Mesendoderm (in vitro differentiated cells): ENCODE results near the gene UBASH3A.

ENCODE experiments used
- DNase-seq: peaks from one replicate; pipeline ENCODE4 v3.0.0; 2013
- H2AK5ac ChIP-seq: 2 replicates; pipeline ENCODE4 v1.6.1; 2013; ENCODE audit warnings: low read length, inconsistent platforms
- H2BK120ac ChIP-seq: 2 replicates; pipeline ENCODE4 v1.6.1; 2013; ENCODE audit warnings: low read depth, mild to moderate bottlenecking, low read length, moderate library complexity, mixed read lengths
- H2BK15ac ChIP-seq: replicated peaks from 2 replicates; pipeline ENCODE4 v1.6.1; 2013; ENCODE audit warnings: low read depth, mild to moderate bottlenecking, moderate library complexity
- H2BK5ac ChIP-seq: 2 replicates; pipeline ENCODE4 v1.6.1; 2013; ENCODE audit warnings: low read length, inconsistent platforms
- H3K18ac ChIP-seq: 2 replicates; pipeline ENCODE4 v1.6.1; 2013; ENCODE audit warnings: mild to moderate bottlenecking, low read length, mixed read lengths
- H3K23ac ChIP-seq: one replicate; pipeline ENCODE4 v1.6.1; 2013; ENCODE audit warnings: low read length
- H3K27ac ChIP-seq: 2 replicates; pipeline ENCODE4 v1.5.1; 2013; ENCODE audit warnings: low read depth, mild to moderate bottlenecking, inconsistent platforms, low read length, moderate library complexity
- H3K27me3 ChIP-seq: 2 replicates; pipeline ENCODE4 v1.6.1; 2013; ENCODE audit warnings: low read length, control low read depth, mild to moderate bottlenecking, inconsistent platforms; ENCODE audit not compliant: insufficient read depth, poor library complexity
- H3K36me3 ChIP-seq: 2 replicates; pipeline ENCODE4 v1.6.1; 2013; ENCODE audit warnings: low read length, inconsistent platforms; ENCODE audit not compliant: control insufficient read depth, insufficient read depth
- H3K4ac ChIP-seq: one replicate; pipeline ENCODE4 v1.6.1; 2013; ENCODE audit warnings: low read depth, mild to moderate bottlenecking, low read length, moderate library complexity
- H3K4me1 ChIP-seq: 2 replicates; pipeline ENCODE4 v1.6.1; 2013; ENCODE audit warnings: low read depth, low read length, inconsistent platforms; ENCODE audit not compliant: control insufficient read depth
- H3K4me2 ChIP-seq: 2 replicates; pipeline ENCODE4 v1.6.1; 2013; ENCODE audit warnings: low read length
- H3K4me3 ChIP-seq: 2 replicates; pipeline ENCODE4 v1.5.1; 2013; ENCODE audit warnings: mild to moderate bottlenecking, low read length
- H3K56ac ChIP-seq: one replicate; pipeline ENCODE4 v1.6.1; 2013; ENCODE audit warnings: low read length
- H3K79me1 ChIP-seq: 2 replicates; pipeline ENCODE4 v1.6.1; 2013; ENCODE audit warnings: low read length, inconsistent platforms
- H3K79me2 ChIP-seq: 2 replicates; pipeline ENCODE4 v1.6.1; 2013; ENCODE audit warnings: mild to moderate bottlenecking, low read length; ENCODE audit not compliant: control insufficient read depth, insufficient read depth
- H3K9ac ChIP-seq: 2 replicates; pipeline ENCODE4 v1.6.1; 2013; ENCODE audit warnings: low read length, inconsistent platforms
- H4K5ac ChIP-seq: one replicate; pipeline ENCODE4 v1.6.1; 2013; ENCODE audit warnings: low read length
- H4K8ac ChIP-seq: one replicate; pipeline ENCODE4 v1.6.1; 2013; ENCODE audit warnings: low read depth, mild to moderate bottlenecking, control low read depth, low read length, moderate library complexity
- WGBS: extraction: QIAGEN DNeasy Blood & Tissue Kit; methylation state at CpG from one replicate; pipeline ENCODE4 v1.1.7; 2013; ENCODE audit warnings: low lambda C conversion rate, missing lambda C conversion rate; ENCODE audit not compliant: insufficient coverage; ENCODE audit errors: extremely low coverage; 5-methylcytosine and 5-hydroxymethylcytosine counted together

The UBASH3A gene

DNA sequence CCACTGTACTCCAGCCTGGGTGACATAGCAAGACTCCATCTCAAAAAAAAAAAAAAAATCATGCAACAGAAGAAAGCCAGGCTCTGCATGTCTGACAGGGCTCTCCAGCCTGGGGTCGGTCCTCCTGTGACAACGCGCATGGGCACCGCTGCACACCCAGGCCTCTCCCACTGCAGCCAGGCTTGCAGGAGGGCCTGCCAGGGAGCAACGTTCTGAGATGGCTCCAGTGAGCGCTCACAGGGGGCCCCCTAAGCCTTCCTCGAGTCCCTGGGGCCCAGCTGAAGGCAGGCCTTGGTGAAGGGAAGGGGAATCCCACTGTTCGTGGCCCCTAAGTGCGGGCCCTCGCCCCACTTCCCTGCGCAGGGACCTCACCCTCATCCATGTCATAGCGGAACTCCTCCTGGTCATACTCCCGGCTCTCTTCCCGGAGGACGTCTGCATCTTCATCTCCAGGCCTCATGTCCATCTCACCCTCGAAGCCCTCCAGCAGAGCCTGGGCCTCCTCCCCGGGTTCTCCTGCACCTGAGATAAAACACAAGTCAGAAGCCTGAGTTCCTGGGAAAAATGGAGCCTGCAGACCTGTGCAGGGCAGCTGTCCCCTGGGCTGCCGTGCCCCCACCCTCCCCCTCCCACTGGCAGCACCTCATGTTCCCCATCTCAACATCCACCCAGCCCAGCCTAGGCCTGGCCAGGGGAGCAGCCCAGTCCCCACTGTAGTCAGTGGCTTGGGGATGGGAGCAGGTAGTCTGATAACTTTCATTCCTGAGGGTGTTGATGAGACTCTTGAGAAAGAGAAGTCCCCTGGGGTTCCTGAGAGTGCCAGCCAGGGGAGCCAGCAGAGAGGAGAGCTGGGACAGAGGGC, 72.1 kb downstream of the UBASH3A start:
- H3K9ac ChIP-seq: no peak overlapping the region
- no peak overlapping the region for H3K27ac ChIP-seq
- no peak for DNase-seq
- H3K4me1 ChIP-seq: peaks cover 4% of the 10 kb centered on the region
- no peak overlapping the region for H2AK5ac ChIP-seq
- H3K79me2 ChIP-seq: no peaks in the 10 kb centered on the region
- H2BK5ac ChIP-seq: no peak overlapping the region
- no peaks in the 10 kb centered on the region for H3K27me3 ChIP-seq
- H4K8ac ChIP-seq: no peak overlapping the region
- no peaks in the 10 kb centered on the region for H3K79me1 ChIP-seq
- H3K18ac ChIP-seq: no peak overlapping the region
- no peak overlapping the region for H3K4me2 ChIP-seq
- no peak overlapping the region for H3K4ac ChIP-seq
- H3K56ac ChIP-seq: no peak overlapping the region
- no peak overlapping the region for H2BK15ac ChIP-seq
- no peak overlapping the region for H3K23ac ChIP-seq
- no CpG with 5 or more reads among the region's 18 CpGs for WGBS
- no peaks in the 10 kb centered on the region for H3K36me3 ChIP-seq
- no peak overlapping the region for H4K5ac ChIP-seq
- H2BK120ac ChIP-seq: no peak overlapping the region
- no peak overlapping the region for H3K4me3 ChIP-seq

DNA sequence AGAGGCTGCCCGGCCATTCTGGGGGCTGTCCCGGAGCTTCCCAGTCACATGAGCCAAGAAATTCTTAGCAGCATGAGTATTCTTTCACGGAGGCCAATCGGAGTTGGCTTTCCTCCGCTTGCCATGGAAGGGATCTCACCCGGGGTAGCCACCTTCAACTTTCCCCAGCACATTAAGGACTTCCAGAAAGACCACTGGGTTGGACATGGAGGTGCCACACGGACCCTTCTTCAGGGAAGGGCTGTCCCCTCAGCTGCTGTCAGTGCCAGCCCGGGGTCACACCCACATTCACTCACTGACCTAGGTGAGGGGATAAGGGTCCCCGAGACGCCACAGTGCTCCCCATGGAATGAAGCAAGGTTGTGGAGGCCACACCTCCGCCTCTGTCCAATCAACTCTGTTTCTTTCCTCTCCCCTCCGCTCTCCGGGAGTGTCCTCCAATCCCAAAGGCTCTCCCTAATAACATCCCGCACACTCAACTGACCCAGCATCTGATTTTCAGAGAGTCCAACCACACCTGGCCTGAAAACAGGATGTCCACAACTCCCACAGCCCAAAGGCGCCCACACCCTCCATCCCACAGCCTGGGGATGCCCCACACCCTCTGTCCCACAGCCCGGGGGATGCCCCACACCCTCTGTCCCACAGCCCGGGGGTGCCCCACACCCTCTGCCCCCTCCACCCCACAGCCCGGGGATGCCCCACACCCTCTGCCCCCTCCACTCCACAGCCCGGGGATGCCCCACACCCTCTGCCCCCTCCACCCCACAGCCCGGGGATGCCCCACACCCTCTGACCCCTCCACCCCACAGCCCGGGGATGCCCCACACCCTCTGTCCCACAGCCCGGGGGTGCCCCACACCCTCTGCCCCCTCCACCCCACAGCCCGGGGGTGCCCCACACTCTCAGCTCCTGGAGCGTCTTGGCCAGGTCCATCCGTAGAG, 73.0 kb downstream of the UBASH3A start:
- Histone ChIP-seq H3K4me3 (no peak overlapping the region), H2BK120ac (no peak overlapping the region), H3K9ac (no peak overlapping the region), H3K4ac (no peak overlapping the region), H2BK5ac (no peak overlapping the region), H2BK15ac (no peak overlapping the region), H3K79me2 (no peaks in the 10 kb centered on the region), H3K27ac (no peak overlapping the region), H3K18ac (no peak overlapping the region), H3K27me3 (no peaks in the 10 kb centered on the region), H3K79me1 (no peaks in the 10 kb centered on the region), H2AK5ac (no peak overlapping the region), H3K56ac (no peak overlapping the region), H3K4me2 (no peak overlapping the region), H4K8ac (no peak overlapping the region), H4K5ac (no peak overlapping the region), H3K36me3 (no peaks in the 10 kb centered on the region), H3K4me1 (peaks cover 4% of the 10 kb centered on the region), H3K23ac (no peak overlapping the region)
- DNase-seq: no peak
- no CpG with 5 or more reads among the region's 25 CpGs for WGBS

DNA sequence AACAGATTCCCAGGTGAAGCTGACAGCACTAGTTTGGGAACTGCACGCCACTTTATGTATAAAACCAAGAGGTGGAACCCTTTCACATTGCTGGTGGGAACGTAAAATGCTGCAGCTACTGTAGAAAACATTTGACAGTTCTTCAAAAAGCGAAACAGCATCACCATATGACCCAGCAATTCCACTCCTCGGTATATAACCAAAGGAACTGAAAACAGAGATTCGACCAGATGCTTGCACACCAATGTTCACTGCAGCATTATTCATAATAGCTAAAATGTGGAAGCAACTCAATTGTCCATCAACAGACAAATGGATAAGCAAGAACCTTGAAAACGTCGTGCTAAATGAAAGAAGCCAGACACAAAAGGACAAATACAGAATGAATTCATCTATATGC, 74.8 kb downstream of the UBASH3A start:
- no peak overlapping the region for H3K9ac ChIP-seq
- H4K5ac ChIP-seq: no peak overlapping the region
- no peak overlapping the region for H3K23ac ChIP-seq
- no peak overlapping the region for H2BK5ac ChIP-seq
- H4K8ac ChIP-seq: no peak overlapping the region
- no peak overlapping the region for H3K18ac ChIP-seq
- H3K36me3 ChIP-seq: no peaks in the 10 kb centered on the region
- no peak overlapping the region for H3K56ac ChIP-seq
- H3K4ac ChIP-seq: no peak overlapping the region
- no peak overlapping the region for H2BK15ac ChIP-seq
- H3K4me1 ChIP-seq: peaks cover 4% of the 10 kb centered on the region
- no peaks in the 10 kb centered on the region for H3K79me2 ChIP-seq
- H3K27me3 ChIP-seq: no peaks in the 10 kb centered on the region
- H3K4me2 ChIP-seq: no peak overlapping the region
- no peaks in the 10 kb centered on the region for H3K79me1 ChIP-seq
- no CpG with 5 or more reads among the region's 7 CpGs for WGBS
- H2BK120ac ChIP-seq: no peak overlapping the region
- H2AK5ac ChIP-seq: no peak overlapping the region
- no peak overlapping the region for H3K27ac ChIP-seq
- no peak for DNase-seq
- H3K4me3 ChIP-seq: no peak overlapping the region

DNA sequence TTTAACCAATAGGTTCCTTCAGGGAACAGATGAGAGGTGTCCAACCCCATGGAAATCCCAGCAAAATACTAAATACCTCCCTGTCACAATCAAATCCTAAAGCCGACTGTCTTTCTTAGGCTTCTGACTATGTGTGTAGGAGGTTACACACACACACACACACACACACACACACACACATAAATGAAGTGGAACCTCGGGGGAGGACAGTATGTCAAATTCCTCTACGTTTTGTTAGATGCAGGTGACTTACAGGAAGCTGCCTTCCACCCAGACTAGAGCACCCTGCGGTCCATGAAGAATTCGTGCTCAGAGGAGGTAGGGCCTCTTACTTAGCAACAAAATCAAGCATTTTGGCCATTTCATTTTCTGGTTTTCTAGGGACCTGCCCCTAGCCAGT, 75.9 kb downstream of the UBASH3A start:
- Histone ChIP-seq H2AK5ac (no peak overlapping the region), H3K18ac (no peak overlapping the region), H2BK5ac (no peak overlapping the region), H3K4me2 (no peak overlapping the region), H3K27me3 (no peaks in the 10 kb centered on the region), H3K4ac (no peak overlapping the region), H3K36me3 (no peaks in the 10 kb centered on the region), H3K23ac (no peak overlapping the region), H3K79me1 (no peaks in the 10 kb centered on the region), H3K4me1 (no peaks in the 10 kb centered on the region), H3K9ac (no peak overlapping the region), H3K4me3 (no peak overlapping the region), H3K79me2 (no peaks in the 10 kb centered on the region), H3K27ac (no peak overlapping the region), H4K5ac (no peak overlapping the region), H4K8ac (no peak overlapping the region), H2BK120ac (no peak overlapping the region), H3K56ac (no peak overlapping the region), H2BK15ac (no peak overlapping the region)
- no peak for DNase-seq
- WGBS: no CpG with 5 or more reads among the region's 5 CpGs

DNA sequence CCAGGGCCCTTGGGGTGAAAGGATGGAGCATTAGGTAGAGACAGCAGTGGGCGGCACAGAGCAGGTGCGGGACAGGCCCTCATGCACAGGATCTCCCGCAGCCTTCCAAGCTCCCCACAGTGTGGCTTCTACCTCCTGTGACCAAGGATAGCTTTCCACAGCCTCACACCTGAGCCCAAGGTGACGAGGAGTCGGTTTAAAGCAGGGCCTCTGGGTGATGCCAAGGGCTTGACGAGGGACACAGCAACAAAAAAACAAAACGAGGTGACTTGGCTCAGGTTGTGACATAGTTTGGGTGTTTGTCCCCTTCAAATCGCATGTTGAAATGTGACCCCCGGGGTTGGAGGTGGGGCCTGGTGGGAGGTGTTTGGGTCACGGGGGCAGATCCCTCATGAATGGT, 77.0 kb downstream of the UBASH3A start:
- Histone ChIP-seq H3K4me3 (no peak overlapping the region), H4K5ac (no peak overlapping the region), H4K8ac (no peak overlapping the region), H3K27me3 (no peaks in the 10 kb centered on the region), H3K9ac (no peak overlapping the region), H3K79me1 (no peaks in the 10 kb centered on the region), H3K4me1 (no peaks in the 10 kb centered on the region), H3K36me3 (no peaks in the 10 kb centered on the region), H2BK15ac (no peak overlapping the region), H3K23ac (no peak overlapping the region), H2AK5ac (no peak overlapping the region), H3K18ac (no peak overlapping the region), H3K4me2 (no peak overlapping the region), H2BK5ac (no peak overlapping the region), H3K27ac (no peak overlapping the region), H3K79me2 (no peaks in the 10 kb centered on the region), H3K56ac (no peak overlapping the region), H2BK120ac (no peak overlapping the region), H3K4ac (no peak overlapping the region)
- no peak for DNase-seq
- WGBS: no CpG with 5 or more reads among the region's 10 CpGs
